HG02798 (cell line): Measurements from ENCODE around the gene CBFB.
"Not testable (repeated sequence)": the region's sequence is repeated elsewhere in the genome, so short reads cannot be mapped to it uniquely, and the experiment has no call there.

Experiments used
- ATAC-seq: cut with Tn5 transposase; IDR thresholded peaks from one replicate; pipeline ENCODE4 v1.9.1; 2021; ENCODE audit warnings: mild to moderate bottlenecking; ENCODE audit not compliant: unreplicated experiment, poor library complexity

Gene CBFB

GRCh38 chr16:67028696-67029253 is at the start of gene CBFB:
CBFB (plus strand) TSS chr16:67029149; CDS start chr16:67029408, 259 bp downstream.
- ATAC-seq: peak; percentile 84

GRCh38 chr16:66983033-66983432 is 45.9 kb upstream of the CBFB start:
- ATAC-seq: no peak

- no peak for ATAC-seq
Measured at GRCh38 chr16:66984892-66985311, 44.0 kb upstream of the CBFB start.

GRCh38 chr16:66986559-66986958 is 42.4 kb upstream of the CBFB start:
- ATAC-seq: no peak

- ATAC-seq: no peak
Measured at GRCh38 chr16:66988197-66988788, 40.7 kb upstream of the CBFB start, which contains the start of gene CES4A. CES4A (plus strand) TSS chr16:66988589; CDS start chr16:66988773, 184 bp downstream.

- no peak for ATAC-seq
Measured at GRCh38 chr16:66991545-66992077, 37.3 kb upstream of the CBFB start.

- not testable (repeated sequence) for ATAC-seq
Measured at GRCh38 chr16:66993558-66993957, 35.4 kb upstream of the CBFB start.

- no peak for ATAC-seq
Measured at GRCh38 chr16:66996324-66996982, 32.5 kb upstream of the CBFB start.

GRCh38 chr16:66996983-66997358 is 32.0 kb upstream of the CBFB start:
- no peak for ATAC-seq

- peak; percentile 46 for ATAC-seq
Measured at GRCh38 chr16:67000384-67001351, 28.3 kb upstream of the CBFB start.

GRCh38 chr16:67001726-67002125 is 27.2 kb upstream of the CBFB start:
- ATAC-seq: no peak

- no peak for ATAC-seq
Measured at GRCh38 chr16:67006930-67007658, 21.9 kb upstream of the CBFB start.

GRCh38 chr16:67009158-67009557 is 19.8 kb upstream of the CBFB start:
- ATAC-seq: no peak

- no peak for ATAC-seq
Measured at GRCh38 chr16:67011274-67011673, 17.7 kb upstream of the CBFB start.

GRCh38 chr16:67013233-67013822 is 15.6 kb upstream of the CBFB start:
- no peak for ATAC-seq

- ATAC-seq: peak; percentile 40
Measured at GRCh38 chr16:67013823-67014633, 14.9 kb upstream of the CBFB start.

GRCh38 chr16:67014634-67015312 is 14.2 kb upstream of the CBFB start:
- no peak for ATAC-seq

- ATAC-seq: no peak
Measured at GRCh38 chr16:67015313-67015731, 13.6 kb upstream of the CBFB start.
